ENCODE results near the gene ZNF234.
"Not testable (repeated sequence)": the region's sequence is repeated elsewhere in the genome, so short reads cannot be mapped to it uniquely, and the experiment has no call there.

Gene ZNF234
- 12.7 to 38.3 (median 16.8) reads per million in 3 experiments for total RNA-seq

DNA sequence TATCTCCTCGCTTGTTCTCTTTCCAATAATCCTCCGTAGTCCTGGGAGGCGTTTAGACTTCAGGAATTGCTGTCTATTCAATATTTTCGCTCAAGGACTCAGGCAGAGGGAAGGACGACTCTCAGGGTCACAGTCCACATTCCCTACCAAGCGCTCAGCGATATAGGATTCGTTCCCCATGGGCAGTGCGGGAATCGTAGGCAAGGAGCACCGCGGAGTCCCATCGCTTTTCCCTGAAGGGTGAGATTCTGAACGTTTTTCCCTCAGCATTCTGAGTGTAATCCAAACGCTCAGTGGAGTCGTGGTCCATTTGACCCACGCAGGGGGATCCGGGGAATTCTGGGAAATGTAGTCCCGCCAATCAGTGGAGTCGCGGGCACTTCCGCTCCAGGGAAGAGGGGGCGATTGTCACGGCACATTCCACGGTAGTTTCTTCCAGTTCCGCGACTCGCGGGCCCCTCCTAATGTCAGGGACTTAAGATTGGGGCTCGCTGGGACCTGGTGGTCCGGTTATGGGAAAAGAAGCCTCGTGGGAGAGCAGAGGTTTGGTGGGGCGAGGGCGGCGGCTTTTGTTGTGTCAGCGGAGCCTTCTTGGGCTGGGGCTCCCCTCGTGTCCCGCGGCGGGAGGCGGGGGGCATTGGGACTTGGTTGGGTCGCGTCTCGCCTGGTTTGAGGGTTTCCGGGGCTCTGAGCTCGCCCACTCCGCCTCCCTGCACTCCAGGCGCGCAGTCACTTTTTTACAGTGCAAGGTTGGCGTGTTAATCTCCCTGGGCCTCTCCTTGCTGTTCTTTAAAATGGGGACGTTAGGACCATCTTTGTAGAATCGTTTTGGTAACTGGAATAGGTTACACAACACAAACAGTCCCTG lies at the start of gene ZNF234:
Gene ZNF234 (plus strand): TSS at position 364 of the 868 bp plus-strand sequence. CDS start 3,079 bp downstream, outside the sequence.
- DNase-seq = peak; percentile 53

- no peak for DNase-seq
Measured at GRCh38 chr19:44092108-44092507, 49.2 kb upstream of the ZNF234 start.

- DNase-seq = peak; percentile 69
Measured at GRCh38 chr19:44093931-44094765, 47.2 kb upstream of the ZNF234 start, which contains the start of gene ZNF224. TSS of gene ZNF224 (plus strand) at chr19:44094361. CDS start at chr19:44097874, 3,513 bp downstream.

DNA sequence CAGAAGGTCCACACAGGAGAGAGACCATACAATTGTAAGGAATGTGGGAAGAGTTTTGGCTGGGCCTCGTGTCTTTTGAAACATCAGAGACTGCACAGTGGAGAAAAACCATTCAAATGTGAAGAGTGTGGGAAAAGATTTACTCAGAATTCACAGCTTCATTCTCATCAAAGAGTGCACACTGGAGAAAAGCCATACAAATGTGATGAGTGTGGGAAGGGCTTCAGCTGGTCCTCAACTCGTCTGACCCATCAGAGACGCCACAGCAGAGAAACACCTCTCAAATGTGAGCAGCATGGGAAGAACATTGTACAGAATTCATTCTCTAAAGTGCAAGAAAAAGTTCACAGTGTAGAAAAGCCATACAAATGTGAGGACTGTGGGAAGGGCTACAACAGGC lies 33.6 kb upstream of the ZNF234 start:
- DNase-seq = no peak

- no peak for DNase-seq
Measured at GRCh38 chr19:44109458-44109857, 31.9 kb upstream of the ZNF234 start.

DNA sequence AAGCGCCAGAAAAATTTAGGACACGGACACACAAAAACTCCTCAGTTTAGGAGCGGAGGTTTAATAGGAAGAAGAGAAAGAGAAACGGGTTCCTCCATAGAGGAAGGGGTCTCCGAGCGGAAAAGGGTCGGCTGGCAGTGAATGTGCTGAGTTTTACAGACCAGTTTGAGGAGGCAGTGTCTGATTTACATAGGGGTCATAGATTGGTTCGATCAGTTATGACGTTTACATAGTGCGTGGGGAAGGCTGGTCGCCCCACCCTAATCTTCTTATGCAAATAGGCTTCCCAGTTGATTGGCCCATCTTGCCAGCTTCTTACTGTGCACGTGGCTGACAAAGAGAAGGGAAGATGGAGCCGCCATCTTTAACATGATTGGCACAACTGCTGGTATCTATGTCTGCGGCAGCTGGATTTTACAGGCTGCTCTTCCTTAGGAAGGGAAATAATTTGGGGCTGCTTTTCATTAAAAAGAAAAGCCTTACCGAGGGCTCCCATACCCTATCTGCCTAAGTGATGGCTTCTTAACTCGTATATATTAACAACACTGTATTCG lies 29.4 kb upstream of the ZNF234 start:
- no peak for DNase-seq

GRCh38 chr19:44112802-44113137 lies 28.6 kb upstream of the ZNF234 start:
- no peak for DNase-seq

- peak; percentile 80 for DNase-seq
Measured at GRCh38 chr19:44113138-44113783, 28.1 kb upstream of the ZNF234 start, which contains the start of gene ZNF225. TSS of gene ZNF225 (plus strand) at chr19:44113399. CDS start at chr19:44115828, 2,429 bp downstream.

- DNase-seq = no peak
Measured at GRCh38 chr19:44113784-44114390, 27.5 kb upstream of the ZNF234 start.

DNA sequence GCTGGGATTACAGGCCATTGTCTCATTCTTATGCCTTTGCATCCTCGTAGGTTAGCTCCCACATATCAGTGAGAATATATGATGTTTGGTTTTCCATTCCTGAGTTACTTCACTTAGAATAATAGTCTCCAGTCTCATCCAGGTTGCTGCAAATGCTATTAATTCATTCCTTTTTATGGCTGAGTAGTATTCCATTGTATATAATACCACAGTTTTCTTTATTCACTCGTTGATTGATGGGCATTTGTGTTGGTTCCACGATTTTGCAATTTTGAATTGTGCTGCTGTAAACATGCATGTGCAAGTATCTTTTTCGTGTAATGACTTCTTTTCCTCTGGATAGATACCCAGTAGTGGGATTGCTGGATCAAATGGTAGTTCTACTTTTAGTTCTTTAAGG lies 20.2 kb upstream of the ZNF234 start:
- DNase-seq = not testable (repeated sequence)

DNA sequence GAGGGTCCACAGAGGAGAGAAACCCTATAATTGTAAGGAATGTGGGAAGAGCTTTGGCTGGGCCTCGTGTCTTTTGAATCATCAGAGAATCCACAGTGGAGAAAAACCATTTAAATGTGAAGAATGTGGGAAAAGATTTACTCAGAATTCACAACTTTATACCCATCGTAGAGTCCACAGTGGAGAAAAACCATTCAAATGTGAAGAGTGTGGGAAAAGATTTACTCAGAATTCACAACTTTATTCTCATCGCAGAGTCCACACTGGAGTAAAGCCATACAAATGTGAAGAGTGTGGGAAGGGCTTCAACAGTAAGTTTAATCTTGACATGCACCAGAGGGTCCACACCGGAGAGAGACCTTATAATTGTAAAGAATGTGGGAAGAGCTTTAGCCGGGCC lies 9.4 kb upstream of the ZNF234 start:
- DNase-seq = no peak

GRCh38 chr19:44142059-44142433 lies 692 bp downstream of the ZNF234 start:
- DNase-seq = no peak

GRCh38 chr19:44149776-44150175 lies 8.4 kb downstream of the ZNF234 start:
- no peak for DNase-seq

DNA sequence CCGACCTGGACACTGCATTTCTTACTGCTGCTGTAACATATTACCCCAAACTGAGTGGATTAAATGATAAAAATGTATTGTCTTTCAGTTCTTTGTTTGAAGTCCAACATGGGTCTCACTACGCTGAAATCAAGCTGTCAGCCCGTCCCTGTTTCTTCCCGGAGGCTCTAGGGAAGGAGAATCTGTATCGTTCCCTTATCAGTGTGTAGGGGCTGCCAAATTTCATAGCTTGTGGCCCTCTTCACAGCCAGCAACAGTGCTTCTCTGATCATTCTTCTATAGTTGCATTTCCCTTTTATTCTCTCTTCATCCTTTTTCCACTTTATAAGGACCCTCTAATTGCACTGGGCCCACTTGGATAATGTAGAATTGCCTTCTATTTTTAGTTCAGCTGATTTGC lies 10.1 kb downstream of the ZNF234 start:
- no peak for DNase-seq

GRCh38 chr19:44156475-44156874 lies 15.1 kb downstream of the ZNF234 start:
- no peak for DNase-seq

DNA sequence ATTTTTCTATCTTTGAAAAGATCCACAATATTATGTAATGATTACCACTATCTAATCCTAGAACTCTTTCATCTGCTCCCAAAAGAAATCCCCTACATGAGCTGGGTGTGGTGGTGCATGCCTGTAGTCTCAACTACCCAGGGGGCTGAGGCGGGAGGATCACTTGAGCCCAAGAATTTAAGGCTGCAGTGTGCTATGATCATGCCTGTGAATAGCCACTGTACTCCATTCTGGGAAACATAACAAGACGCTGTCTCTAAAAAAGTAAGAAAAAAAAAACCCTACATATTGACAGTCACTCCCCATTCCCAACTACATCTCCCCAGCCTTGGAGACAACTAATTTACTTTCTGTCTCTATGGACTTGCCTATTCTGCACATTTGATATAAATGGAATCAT lies 22.4 kb downstream of the ZNF234 start:
- DNase-seq = no peak

DNA sequence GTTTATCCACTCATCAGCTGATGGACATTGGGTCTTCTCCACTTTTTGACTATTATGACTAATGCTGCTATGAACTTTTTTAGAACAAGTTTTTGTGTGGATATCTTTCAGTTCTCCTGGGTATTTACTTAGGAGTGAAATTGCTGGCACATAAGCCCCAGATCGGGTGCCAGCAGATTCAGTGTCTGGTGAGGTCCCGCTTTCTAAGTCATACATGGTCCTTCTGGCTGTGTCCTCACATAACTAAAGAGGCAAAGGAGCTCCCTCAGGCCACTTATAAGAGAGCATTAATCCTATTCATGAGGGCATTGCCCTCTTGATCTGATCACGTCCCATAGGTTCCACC lies 22.9 kb downstream of the ZNF234 start:
- no peak for DNase-seq

GRCh38 chr19:44164673-44165512 lies 23.5 kb downstream of the ZNF234 start, which contains the start of gene ZNF226:
TSS of gene ZNF226 (plus strand) at chr19:44165100. CDS start at chr19:44170081, 4,981 bp downstream.
- peak; percentile 78 for DNase-seq

GRCh38 chr19:44170660-44171059 lies 29.3 kb downstream of the ZNF234 start:
- not testable (repeated sequence) for DNase-seq

GRCh38 chr19:44176590-44176989 lies 35.2 kb downstream of the ZNF234 start:
- no peak for DNase-seq

- DNase-seq = no peak
Measured at GRCh38 chr19:44180968-44181367, 39.6 kb downstream of the ZNF234 start.

All from central memory CD4-positive, alpha-beta T cell (primary cell).